GM13977 (cell line): Measurements from ENCODE around the gene SPAG17.

Source experiments
- DNase-seq: peaks from one replicate; pipeline ENCODE4 v3.0.0; 2012; ENCODE audit warnings: low spot score
- in situ Hi-C: fragments of 300-500 bp; cut with MboI; formaldehyde crosslinking; loops from one replicate; pipeline ENCODE4 v1.12.0; 2022; ENCODE audit warnings: low sequenced_read_pairs, low pct_unique_long_range_greater_than_20kb, mixed read lengths, inconsistent platforms; ENCODE audit not compliant: unreplicated experiment
- TF ChIP-seq, protein P1 (sequence below): IDR thresholded peaks from 2 replicates; pipeline ENCODE4 v1.5.1; 2012; ENCODE audit warnings: mild to moderate bottlenecking, control low read depth; ENCODE audit not compliant: insufficient read depth; ENCODE audit errors: extremely low read depth, missing control alignments

The SPAG17 gene

DNA sequence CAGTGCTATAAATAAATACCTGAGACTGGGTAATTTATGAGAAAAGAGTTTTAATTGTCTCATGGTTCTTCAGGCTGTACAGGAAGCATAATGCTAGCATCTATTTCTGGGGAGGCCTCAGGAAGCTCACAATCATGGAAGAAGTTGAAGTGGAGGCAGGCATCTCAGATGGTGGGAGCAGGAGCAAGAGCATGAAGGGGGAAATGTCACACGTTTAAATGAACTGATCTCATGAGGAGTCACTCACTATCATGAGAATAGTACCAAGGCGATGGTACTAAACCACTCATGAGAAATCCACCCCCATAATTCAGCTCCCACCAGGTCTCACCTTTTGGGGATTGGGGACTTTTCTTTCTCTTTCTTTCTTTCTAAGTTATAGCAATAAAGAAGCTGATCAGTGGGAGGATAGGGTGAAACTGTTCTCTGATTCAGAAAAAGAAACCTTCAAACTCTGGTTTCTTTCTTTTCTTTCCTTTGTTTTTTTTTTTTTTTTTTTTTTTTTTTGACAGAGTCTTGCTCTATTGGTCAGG is 17.1 kb upstream of the SPAG17 start:
- TF ChIP-seq, protein P1, sequence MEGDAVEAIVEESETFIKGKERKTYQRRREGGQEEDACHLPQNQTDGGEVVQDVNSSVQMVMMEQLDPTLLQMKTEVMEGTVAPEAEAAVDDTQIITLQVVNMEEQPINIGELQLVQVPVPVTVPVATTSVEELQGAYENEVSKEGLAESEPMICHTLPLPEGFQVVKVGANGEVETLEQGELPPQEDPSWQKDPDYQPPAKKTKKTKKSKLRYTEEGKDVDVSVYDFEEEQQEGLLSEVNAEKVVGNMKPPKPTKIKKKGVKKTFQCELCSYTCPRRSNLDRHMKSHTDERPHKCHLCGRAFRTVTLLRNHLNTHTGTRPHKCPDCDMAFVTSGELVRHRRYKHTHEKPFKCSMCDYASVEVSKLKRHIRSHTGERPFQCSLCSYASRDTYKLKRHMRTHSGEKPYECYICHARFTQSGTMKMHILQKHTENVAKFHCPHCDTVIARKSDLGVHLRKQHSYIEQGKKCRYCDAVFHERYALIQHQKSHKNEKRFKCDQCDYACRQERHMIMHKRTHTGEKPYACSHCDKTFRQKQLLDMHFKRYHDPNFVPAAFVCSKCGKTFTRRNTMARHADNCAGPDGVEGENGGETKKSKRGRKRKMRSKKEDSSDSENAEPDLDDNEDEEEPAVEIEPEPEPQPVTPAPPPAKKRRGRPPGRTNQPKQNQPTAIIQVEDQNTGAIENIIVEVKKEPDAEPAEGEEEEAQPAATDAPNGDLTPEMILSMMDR: no peak
- in situ Hi-C loops: no loop called here
- DNase-seq: no peak

DNA sequence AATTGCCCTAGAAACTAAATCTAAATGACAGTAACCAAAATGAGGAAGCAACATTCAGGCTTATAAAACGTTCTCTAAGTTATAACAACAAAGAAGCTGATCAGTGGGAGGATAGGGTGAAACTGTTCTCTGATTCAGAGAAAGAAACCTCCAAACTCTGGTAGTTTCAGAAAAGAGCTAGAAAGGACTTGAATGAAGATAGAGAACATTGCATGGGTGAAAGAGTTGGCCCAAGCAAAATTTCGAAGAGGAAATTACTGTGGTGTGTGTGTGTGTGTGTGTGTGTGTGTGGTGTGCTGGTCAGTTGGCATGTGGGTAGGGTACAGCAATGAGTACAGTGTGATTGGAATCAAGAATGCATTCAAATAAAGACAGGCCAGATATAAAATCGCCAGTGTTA is 16.5 kb upstream of the SPAG17 start:
- TF ChIP-seq, protein P1: no peak
- in situ Hi-C loops: no loop called here
- peak; percentile 7 for DNase-seq

DNA sequence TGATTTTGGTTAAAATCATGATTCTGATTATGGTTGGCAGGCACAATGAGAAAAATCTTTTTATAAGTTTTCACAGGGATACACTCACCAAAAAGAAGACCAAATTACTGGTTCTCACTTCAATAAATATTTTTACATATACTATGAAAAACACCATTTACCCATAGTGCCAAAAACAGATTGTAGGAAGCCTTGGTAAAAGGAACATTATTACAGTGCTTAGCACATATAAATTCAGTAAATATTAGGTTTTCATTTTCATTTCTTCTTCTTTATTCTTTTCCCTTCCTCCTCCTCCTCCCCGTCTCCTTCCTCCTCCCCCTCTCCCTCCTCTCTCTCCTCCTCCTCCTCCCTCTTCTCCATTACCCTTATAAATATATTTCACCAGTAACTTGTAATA is 15.8 kb upstream of the SPAG17 start:
- no peak for DNase-seq
- TF ChIP-seq, protein P1: no peak
- in situ Hi-C loops: no loop called here

DNA sequence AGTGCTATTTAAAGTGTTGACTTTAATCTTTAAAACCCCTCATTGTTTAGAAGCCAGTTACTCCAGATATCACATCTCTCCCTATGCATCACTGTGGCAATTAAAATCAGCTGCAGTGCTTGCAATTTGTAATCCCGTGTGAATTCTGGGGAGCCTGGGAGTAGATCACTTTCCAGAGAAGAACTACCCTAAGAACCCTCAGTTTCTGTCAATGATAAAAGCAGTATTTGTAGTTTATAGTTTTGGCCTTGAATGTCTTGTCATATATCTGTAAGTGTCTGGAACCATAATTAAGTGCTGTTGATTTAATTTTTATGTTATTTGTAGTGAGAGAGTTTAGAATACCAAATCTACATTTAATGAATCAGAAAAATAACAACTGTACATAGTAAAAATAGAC is 5.5 kb upstream of the SPAG17 start:
- DNase-seq: no peak
- in situ Hi-C loops: no loop called here
- TF ChIP-seq, protein P1: no peak

DNA sequence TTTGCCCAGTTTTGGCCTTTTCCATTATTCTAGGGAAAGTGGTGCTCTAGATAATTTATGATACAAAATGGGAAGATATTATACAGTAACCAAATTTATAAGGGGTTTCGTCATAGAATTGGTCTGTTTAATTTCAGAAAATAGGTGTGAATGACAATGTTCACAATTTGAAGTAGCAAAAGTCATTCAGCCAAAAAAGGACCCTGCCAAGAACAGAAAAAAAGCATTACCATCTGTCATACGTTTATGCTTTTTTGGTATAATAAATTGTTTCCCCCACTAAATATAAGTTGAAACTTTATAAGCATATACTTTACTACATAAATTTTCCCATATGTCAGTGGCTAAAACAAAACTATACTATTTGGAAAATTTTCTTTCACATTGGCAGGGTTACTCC is 4.5 kb upstream of the SPAG17 start:
- DNase-seq: no peak
- TF ChIP-seq, protein P1: no peak
- in situ Hi-C loops: no loop called here

DNA sequence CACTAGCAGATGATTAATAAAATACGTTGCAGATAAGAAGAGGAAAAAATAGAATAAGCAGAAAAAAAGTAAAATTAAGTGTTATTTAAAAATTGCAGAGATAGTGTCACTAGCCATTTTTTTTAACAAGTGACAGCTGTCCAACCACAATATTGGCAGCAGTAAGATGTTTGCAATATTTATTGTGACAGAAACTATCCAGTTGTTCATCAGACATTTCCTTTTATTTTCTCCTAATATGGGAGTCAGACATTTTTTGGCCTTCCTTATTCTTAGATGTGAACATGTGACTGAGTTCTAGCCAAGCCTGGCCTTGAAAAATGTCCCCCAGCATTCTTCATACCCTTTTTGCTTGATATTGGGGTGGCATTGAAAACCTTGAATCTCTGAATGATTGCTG is 3.4 kb upstream of the SPAG17 start:
- in situ Hi-C loops: no loop called here
- DNase-seq: no peak
- TF ChIP-seq, protein P1: no peak

DNA sequence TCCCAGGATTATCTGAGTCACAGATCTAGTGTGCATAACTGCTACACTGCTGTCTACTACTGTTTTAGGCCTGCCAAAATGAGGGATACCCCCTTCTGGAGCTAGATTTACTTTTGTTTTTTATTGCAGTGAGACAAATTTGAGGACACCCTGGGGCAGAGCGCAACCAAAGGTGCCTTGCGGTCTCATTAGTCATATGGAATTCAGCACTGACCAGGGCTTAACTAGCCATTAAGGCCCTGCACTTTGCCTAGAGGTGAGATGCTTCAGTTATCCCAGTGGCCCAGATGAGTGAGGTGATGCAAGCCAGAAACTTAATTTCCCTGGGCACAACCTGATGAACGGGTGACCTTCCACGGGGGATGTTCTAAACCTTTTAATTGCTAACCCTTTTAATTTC is 998 bp upstream of the SPAG17 start:
- no peak for DNase-seq
- TF ChIP-seq, protein P1: no peak
- in situ Hi-C loops: no loop called here
